ENCODE results near the gene PPP2R2D. TPM values are rescaled to one million over a fixed set of nuclear protein-coding genes. Genes with fewer than 3 reads are reported as not detected.
A peak's percentile ranks its signal among the peaks of the same experiment; 100 is the strongest.

The PPP2R2D gene
- total and polyA plus RNA-seq, 12 donors, result 26.8 to 46.5 (median 35.1) TPM

DNA sequence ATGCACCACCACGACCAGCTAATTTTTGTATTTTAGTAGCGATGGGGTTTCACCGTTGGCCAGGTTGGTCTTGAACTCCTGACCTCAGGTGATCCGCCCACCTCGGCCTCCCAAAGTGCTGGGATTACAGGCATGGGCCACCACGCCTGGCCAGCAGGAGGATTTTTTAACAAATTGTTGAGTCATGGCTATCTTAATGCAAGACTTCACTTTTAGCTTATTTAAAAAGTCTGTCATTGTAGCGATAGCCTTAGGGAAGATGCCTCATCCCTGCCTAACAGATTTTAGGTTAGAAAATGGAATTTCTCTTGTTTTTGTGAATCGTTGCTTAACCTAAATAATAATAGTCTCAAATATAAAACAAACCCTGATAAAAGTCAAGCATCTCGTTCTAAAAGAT lies 35.5 kb downstream of the PPP2R2D start:
- no peaks in the 10 kb centered on the region for H3K27me3 ChIP-seq
- H3K36me3 ChIP-seq, result peaks cover 0 to 74% (median 26%) of the 10 kb centered on the region in 9 donors
- no peak for DNase-seq
- TF ChIP-seq, protein P1, sequence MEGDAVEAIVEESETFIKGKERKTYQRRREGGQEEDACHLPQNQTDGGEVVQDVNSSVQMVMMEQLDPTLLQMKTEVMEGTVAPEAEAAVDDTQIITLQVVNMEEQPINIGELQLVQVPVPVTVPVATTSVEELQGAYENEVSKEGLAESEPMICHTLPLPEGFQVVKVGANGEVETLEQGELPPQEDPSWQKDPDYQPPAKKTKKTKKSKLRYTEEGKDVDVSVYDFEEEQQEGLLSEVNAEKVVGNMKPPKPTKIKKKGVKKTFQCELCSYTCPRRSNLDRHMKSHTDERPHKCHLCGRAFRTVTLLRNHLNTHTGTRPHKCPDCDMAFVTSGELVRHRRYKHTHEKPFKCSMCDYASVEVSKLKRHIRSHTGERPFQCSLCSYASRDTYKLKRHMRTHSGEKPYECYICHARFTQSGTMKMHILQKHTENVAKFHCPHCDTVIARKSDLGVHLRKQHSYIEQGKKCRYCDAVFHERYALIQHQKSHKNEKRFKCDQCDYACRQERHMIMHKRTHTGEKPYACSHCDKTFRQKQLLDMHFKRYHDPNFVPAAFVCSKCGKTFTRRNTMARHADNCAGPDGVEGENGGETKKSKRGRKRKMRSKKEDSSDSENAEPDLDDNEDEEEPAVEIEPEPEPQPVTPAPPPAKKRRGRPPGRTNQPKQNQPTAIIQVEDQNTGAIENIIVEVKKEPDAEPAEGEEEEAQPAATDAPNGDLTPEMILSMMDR (IDR thresholded peaks at IDR 0.05), result no peak
- intact Hi-C loops (cut with DNase I), result loop anchor here in 1 of 10 donors (5.0 kb wide), 1 partner anchor 34 kb away; the partner anchor contains the start of gene PPP2R2D
- H3K27ac ChIP-seq, result no peak overlapping the region
- no peak for ATAC-seq
- H3K4me1 ChIP-seq, result peaks cover 0 to 56% (median 35%) of the 10 kb centered on the region in 9 donors
- H3K4me3 ChIP-seq, result no peak overlapping the region
- H3K9me3 ChIP-seq, result no peaks in the 10 kb centered on the region
- 87 to 90% methylated on average over 9 of the region's 9 CpGs for WGBS, 2 donors

DNA sequence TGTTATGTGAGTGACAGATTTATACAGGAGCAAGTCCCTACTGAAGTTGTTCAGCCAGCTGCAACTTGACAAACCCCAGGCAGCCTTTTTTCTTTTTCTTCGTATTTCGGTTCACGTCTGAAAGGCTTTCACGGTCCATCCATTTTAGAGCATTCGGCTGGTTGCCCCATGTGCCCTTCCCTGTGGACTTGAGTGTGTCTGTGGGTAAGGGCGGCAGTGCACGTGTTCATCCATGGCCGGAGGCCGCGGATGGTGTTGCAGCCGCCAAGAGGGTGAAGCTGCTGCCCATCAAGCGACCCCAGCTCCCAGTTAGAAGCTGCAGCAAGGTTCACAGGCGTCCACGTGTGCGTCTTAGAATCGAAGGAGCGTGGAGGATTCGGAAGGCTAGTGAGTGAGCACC lies 35.9 kb downstream of the PPP2R2D start:
- Histone ChIP-seq H3K27me3 (no peaks in the 10 kb centered on the region), H3K27ac (no peak overlapping the region), H3K36me3 (peaks cover 0 to 78% (median 29%) of the 10 kb centered on the region in 9 donors), H3K9me3 (no peaks in the 10 kb centered on the region), H3K4me1 (peaks cover 0 to 52% (median 32%) of the 10 kb centered on the region in 9 donors), H3K4me3 (no peak overlapping the region)
- intact Hi-C loops (cut with DNase I), result loop anchor here in 1 of 10 donors (5.0 kb wide), 1 partner anchor 34 kb away; the partner anchor contains the start of gene PPP2R2D
- WGBS, 2 donors, result 96% methylated on average over 18 of the region's 18 CpGs
- TF ChIP-seq, protein P1 (IDR thresholded peaks at IDR 0.05), result no peak
- DNase-seq (no peak), ATAC-seq (no peak)

DNA sequence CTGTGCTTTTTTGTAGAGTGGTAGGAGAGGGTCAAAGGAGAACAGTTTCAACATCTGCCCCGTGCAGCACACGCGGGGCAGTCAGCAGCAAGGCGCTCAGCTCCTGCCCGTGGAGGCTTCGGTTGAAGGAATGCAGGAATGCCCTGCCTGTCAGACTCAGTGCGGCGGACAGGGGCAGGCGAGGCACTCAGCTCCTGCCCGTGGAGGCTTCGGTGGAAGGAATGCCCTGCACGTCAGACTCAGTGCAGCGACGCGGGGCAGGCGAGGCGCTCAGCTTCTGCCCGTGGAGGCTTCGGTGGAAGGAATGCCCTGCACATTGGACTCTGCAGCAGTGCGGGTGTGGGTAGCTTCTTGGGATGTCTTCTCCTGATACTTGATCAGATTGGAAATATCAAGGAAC lies 37.0 kb downstream of the PPP2R2D start:
- peak overlapping the region in 1 of 10 donors; percentile 11 for H3K27ac ChIP-seq
- H3K36me3 ChIP-seq, result peaks cover 0 to 89% (median 33%) of the 10 kb centered on the region in 9 donors

DNA sequence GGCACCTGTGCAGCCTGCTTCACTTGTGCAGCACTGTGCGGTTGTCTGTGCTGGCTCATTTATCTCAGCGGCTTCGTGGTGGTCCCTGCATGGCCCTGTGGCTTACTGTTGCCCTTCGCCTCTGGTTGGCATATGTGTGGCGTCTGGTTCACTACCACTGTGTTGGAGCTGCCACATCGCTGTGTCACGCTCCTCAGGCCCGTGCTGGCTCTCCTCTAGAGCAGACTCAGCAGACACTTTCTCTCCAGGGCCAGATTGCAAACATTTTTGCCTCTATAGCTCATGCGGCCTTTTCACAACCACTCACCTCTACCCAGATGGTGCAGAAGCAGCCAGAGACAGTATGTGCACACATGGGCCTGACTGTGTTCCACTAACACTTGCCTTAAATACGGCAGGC lies 37.9 kb downstream of the PPP2R2D start:
- Histone ChIP-seq H3K4me1 (peaks cover 0 to 32% (median 20%) of the 10 kb centered on the region in 9 donors), H3K4me3 (no peak overlapping the region), H3K9me3 (no peaks in the 10 kb centered on the region), H3K27ac (no peak overlapping the region), H3K36me3 (peaks cover 0 to 96% (median 33%) of the 10 kb centered on the region in 9 donors), H3K27me3 (no peaks in the 10 kb centered on the region)
- intact Hi-C loops (cut with DNase I), result loop anchor here in 1 of 10 donors (5.0 kb wide), 1 partner anchor 36 kb away; the partner anchor contains the start of gene PPP2R2D
- WGBS, 2 donors, result 94 to 96% methylated on average over 10 of the region's 10 CpGs
- DNase-seq, result no peak
- ATAC-seq, result no peak
- TF ChIP-seq, protein P1 (IDR thresholded peaks at IDR 0.05), result no peak

More for the DNA sequence above, 37.0 kb downstream of the PPP2R2D start:
- no peaks in the 10 kb centered on the region for H3K27me3 ChIP-seq
- 56 to 69% methylated on average over 20 of the region's 20 CpGs for WGBS, 2 donors
- H3K4me1 ChIP-seq, result peaks cover 0 to 41% (median 26%) of the 10 kb centered on the region in 9 donors
- ATAC-seq (peak; percentile 72 to 90 (median 84)), DNase-seq (peak in 1 of 2 donors; percentile 35)
- no peaks in the 10 kb centered on the region for H3K9me3 ChIP-seq
- intact Hi-C loops (cut with DNase I), result loop anchor here in 1 of 10 donors (5.0 kb wide), 1 partner anchor 36 kb away; the partner anchor contains the start of gene PPP2R2D
- TF ChIP-seq, protein P1 (IDR thresholded peaks at IDR 0.05), result no peak
- H3K4me3 ChIP-seq, result no peak overlapping the region
